GM23338 (cell line): ENCODE measurements around the gene SYCN. TPM values are rescaled to one million over a fixed set of nuclear protein-coding genes. Genes with fewer than 3 reads are reported as not detected.

Experiments
- ATAC-seq: fragments of 200-7000 bp; cut with Tn5 transposase; 3 replicates; pipeline ENCODE4 v1.9.1; 2020
- DNase-seq: peaks from one replicate; pipeline ENCODE4 v3.0.0-alpha.2; 2015; ENCODE audit warnings: low spot score
- H2AFZ ChIP-seq: fragments of 200-600 bp; sonication (generic); 2 replicates; pipeline ENCODE4 v1.8.0; 2016; ENCODE audit warnings: antibody characterized with exemption, mild to moderate bottlenecking, moderate library complexity
- H3F3A ChIP-seq: fragments of 200-600 bp; sonication (generic); replicated peaks from 2 replicates; pipeline ENCODE4 v1.8.0; 2017; ENCODE audit warnings: antibody characterized with exemption, mixed run types, low read depth
- H3K27ac ChIP-seq: fragments of 200-600 bp; sonication (generic); 2 replicates; pipeline ENCODE4 v1.6.1; 2016; ENCODE audit warnings: low read depth
- H3K27me3 ChIP-seq: fragments of 200-600 bp; sonication (generic); 2 replicates; pipeline ENCODE4 v1.8.0; 2016; ENCODE audit warnings: mild to moderate bottlenecking, mixed run types, moderate library complexity; ENCODE audit not compliant: insufficient read depth
- H3K36me3 ChIP-seq: fragments of 200-600 bp; sonication (generic); 2 replicates; pipeline ENCODE4 v1.8.0; 2016; ENCODE audit warnings: mild to moderate bottlenecking; ENCODE audit not compliant: insufficient read depth
- H3K4me1 ChIP-seq: fragments of 200-600 bp; sonication (generic); 2 replicates; pipeline ENCODE4 v1.8.0; 2016; ENCODE audit warnings: mild to moderate bottlenecking, moderate library complexity; ENCODE audit not compliant: insufficient read depth
- H3K4me2 ChIP-seq: fragments of 200-600 bp; sonication (generic); 2 replicates; pipeline ENCODE4 v1.7.1; 2017; ENCODE audit warnings: mixed run types
- H3K4me3 ChIP-seq: fragments of 200-600 bp; sonication (generic); 2 replicates; pipeline ENCODE4 v1.6.1; 2016; ENCODE audit warnings: mixed run types
- H3K79me2 ChIP-seq: fragments of 200-600 bp; sonication (generic); replicated peaks from 2 replicates; pipeline ENCODE4 v1.8.0; 2017; ENCODE audit warnings: mild to moderate bottlenecking; ENCODE audit not compliant: insufficient read depth
- H3K9me2 ChIP-seq: fragments of 200-600 bp; sonication (generic); 2 replicates; pipeline ENCODE4 v1.8.0; 2017; ENCODE audit not compliant: insufficient read depth
- H4K20me1 ChIP-seq: fragments of 200-600 bp; sonication (generic); replicated peaks from 2 replicates; pipeline ENCODE4 v1.8.0; 2017; ENCODE audit warnings: mild to moderate bottlenecking; ENCODE audit not compliant: insufficient read depth
- H3K27ac Mint-ChIP-seq: 2 replicates; pipeline ENCODE4 v1.8.0; 2020; ENCODE audit warnings: inconsistent platforms, mild to moderate bottlenecking, moderate library complexity, mixed read lengths
- H3K27me3 Mint-ChIP-seq: 3 replicates; pipeline ENCODE4 v1.8.0; 2022; ENCODE audit warnings: low read depth, mild to moderate bottlenecking, moderate library complexity, mixed read lengths, inconsistent platforms; ENCODE audit not compliant: insufficient read depth, poor library complexity
- H3K36me3 Mint-ChIP-seq: 3 replicates; pipeline ENCODE4 v1.8.0; 2021; ENCODE audit warnings: low read depth, mild to moderate bottlenecking, inconsistent platforms, moderate library complexity, mixed read lengths
- H3K4me1 Mint-ChIP-seq: 3 replicates; pipeline ENCODE4 v1.8.0; 2020; ENCODE audit warnings: mild to moderate bottlenecking, inconsistent platforms, mixed read lengths
- H3K4me3 Mint-ChIP-seq: 3 replicates; pipeline ENCODE4 v1.8.0; 2021; ENCODE audit warnings: moderate library complexity, mild to moderate bottlenecking, inconsistent platforms, mixed read lengths
- H3K9me3 Mint-ChIP-seq: 3 replicates; pipeline ENCODE4 v1.8.0; 2020; ENCODE audit warnings: moderate library complexity, mild to moderate bottlenecking, inconsistent platforms, mixed read lengths
- EZH2 ChIP-seq: fragments of 200-600 bp; sonication (generic); IDR thresholded peaks from one replicate; pipeline ENCODE4 v1.8.0; 2017; ENCODE audit warnings: antibody characterized with exemption, mild to moderate bottlenecking, low read depth; ENCODE audit not compliant: unreplicated experiment
- EZH2phosphoT487 ChIP-seq: fragments of 200-600 bp; sonication (generic); IDR thresholded peaks from one replicate; pipeline ENCODE4 v1.8.1; 2018; ENCODE audit warnings: antibody characterized with exemption; ENCODE audit not compliant: unreplicated experiment
- NANOG ChIP-seq: IDR thresholded peaks from 2 replicates; pipeline ENCODE4 v1.6.1; 2016; ENCODE audit warnings: antibody characterized with exemption, borderline replicate concordance
- ZNF114 ChIP-seq: fragments of 250-450 bp; sonication (Bioruptor Pico); IDR thresholded peaks from 2 replicates; pipeline ENCODE4 v1.5.0; 2020; ENCODE audit warnings: mild to moderate bottlenecking, moderate library complexity
- ZNF331 ChIP-seq: fragments of 250-450 bp; sonication (Bioruptor Pico); IDR thresholded peaks from 2 replicates; pipeline ENCODE4 v1.5.0; 2020; ENCODE audit warnings: low read depth, mild to moderate bottlenecking, moderate library complexity
- polyA plus RNA-seq: library from polyadenylated mRNA; unstranded; fragments of >200 nt; fragmentation: Nextera tagmentation; extraction: Ambion mirVana; gene quantifications from 2 replicates; pipeline ENCODE4 v1.2.1, GENCODE V29; 2016
- total RNA-seq: library from RNA; depleted of rRNA; stranded (reverse); fragments of >200 nt; shearing (Covaris generic); gene quantifications from 2 replicates; pipeline ENCODE4 v1.2.3, GENCODE V29; 2014
- TF ChIP-seq, protein P1 (sequence below): IDR thresholded peaks from one replicate; pipeline ENCODE4 v1.6.1; 2018; ENCODE audit warnings: antibody characterized with exemption; ENCODE audit not compliant: unreplicated experiment
- TF ChIP-seq, protein P2 (sequence below): IDR thresholded peaks from 2 replicates; pipeline ENCODE4 v1.6.1; 2016; ENCODE audit warnings: antibody characterized with exemption
- TF ChIP-seq, protein P3 (sequence below): fragments of 250-450 bp; sonication (Bioruptor Pico); IDR thresholded peaks from 2 replicates; pipeline ENCODE4 v1.5.0; 2020; ENCODE audit warnings: mild to moderate bottlenecking, moderate library complexity

Gene SYCN
- total and polyA plus RNA-seq, 2 experiments from 2014 or later = not detected

DNA sequence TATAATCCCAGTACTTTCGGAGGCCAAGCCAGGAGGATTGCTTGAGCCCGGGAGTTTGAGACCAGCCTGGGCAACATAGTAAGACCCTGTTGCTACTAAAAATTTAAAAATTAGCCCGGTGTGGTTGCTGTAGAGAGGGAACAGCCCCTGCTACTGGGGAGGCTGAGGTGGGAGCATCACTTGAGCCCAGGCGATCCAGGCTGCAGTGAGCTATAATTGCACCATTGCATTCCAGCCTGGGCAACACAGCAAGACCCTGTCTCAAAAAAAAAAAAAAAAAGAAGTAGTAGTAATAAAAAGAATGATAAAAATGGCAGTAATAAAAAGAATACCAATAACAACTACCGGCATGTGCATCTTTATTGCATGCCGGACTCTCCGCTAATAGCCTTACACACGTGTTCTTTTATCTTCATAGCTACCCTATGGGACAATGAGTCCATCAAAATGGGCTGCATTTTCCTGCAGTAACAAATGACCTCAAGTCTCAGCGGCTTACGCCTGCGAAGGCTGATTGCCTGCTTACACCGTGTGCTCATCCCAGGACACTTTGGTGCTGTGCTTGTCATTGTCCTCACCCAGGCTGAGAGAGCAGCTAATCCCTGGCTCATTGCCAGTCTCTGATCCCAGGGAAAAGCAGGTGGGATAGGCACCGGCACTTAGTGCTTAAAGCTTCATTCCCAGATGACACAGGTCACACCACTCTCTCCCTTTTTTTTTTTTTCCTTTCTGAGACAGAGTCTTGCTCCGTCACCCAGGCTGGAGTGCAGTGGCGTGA lies 14.4 kb upstream of the SYCN start:
- Mint-ChIP-seq H3K4me3 (no peak overlapping the region), H3K36me3 (no peaks in the 10 kb centered on the region), H3K9me3 (peaks cover 12% of the 10 kb centered on the region), H3K27me3 (peaks cover 5% of the 10 kb centered on the region), H3K27ac (no peak overlapping the region), H3K4me1 (no peaks in the 10 kb centered on the region)
- no peak for TF ChIP-seq EZH2phosphoT487
- TF ChIP-seq, protein P1, sequence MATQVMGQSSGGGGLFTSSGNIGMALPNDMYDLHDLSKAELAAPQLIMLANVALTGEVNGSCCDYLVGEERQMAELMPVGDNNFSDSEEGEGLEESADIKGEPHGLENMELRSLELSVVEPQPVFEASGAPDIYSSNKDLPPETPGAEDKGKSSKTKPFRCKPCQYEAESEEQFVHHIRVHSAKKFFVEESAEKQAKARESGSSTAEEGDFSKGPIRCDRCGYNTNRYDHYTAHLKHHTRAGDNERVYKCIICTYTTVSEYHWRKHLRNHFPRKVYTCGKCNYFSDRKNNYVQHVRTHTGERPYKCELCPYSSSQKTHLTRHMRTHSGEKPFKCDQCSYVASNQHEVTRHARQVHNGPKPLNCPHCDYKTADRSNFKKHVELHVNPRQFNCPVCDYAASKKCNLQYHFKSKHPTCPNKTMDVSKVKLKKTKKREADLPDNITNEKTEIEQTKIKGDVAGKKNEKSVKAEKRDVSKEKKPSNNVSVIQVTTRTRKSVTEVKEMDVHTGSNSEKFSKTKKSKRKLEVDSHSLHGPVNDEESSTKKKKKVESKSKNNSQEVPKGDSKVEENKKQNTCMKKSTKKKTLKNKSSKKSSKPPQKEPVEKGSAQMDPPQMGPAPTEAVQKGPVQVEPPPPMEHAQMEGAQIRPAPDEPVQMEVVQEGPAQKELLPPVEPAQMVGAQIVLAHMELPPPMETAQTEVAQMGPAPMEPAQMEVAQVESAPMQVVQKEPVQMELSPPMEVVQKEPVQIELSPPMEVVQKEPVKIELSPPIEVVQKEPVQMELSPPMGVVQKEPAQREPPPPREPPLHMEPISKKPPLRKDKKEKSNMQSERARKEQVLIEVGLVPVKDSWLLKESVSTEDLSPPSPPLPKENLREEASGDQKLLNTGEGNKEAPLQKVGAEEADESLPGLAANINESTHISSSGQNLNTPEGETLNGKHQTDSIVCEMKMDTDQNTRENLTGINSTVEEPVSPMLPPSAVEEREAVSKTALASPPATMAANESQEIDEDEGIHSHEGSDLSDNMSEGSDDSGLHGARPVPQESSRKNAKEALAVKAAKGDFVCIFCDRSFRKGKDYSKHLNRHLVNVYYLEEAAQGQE = no peak
- no peak for TF ChIP-seq ZNF331 (CRISPR knock-in tag)
- TF ChIP-seq, protein P2, sequence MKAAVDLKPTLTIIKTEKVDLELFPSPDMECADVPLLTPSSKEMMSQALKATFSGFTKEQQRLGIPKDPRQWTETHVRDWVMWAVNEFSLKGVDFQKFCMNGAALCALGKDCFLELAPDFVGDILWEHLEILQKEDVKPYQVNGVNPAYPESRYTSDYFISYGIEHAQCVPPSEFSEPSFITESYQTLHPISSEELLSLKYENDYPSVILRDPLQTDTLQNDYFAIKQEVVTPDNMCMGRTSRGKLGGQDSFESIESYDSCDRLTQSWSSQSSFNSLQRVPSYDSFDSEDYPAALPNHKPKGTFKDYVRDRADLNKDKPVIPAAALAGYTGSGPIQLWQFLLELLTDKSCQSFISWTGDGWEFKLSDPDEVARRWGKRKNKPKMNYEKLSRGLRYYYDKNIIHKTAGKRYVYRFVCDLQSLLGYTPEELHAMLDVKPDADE = no peak
- TF ChIP-seq EZH2 = no peak
- no peak for TF ChIP-seq ZNF114 (CRISPR knock-in tag)
- Histone ChIP-seq H3K36me3 (no peaks in the 10 kb centered on the region), H3K27ac (no peak overlapping the region), H3K9me2 (no peaks in the 10 kb centered on the region), H3K4me3 (no peak overlapping the region), H3K27me3 (no peaks in the 10 kb centered on the region), H3K4me1 (no peaks in the 10 kb centered on the region), H4K20me1 (no peaks in the 10 kb centered on the region), H3F3A (no peaks in the 10 kb centered on the region), H3K79me2 (no peaks in the 10 kb centered on the region), H2AFZ (no peak overlapping the region), H3K4me2 (no peak overlapping the region)
- ATAC-seq (no peak), DNase-seq (no peak)

DNA sequence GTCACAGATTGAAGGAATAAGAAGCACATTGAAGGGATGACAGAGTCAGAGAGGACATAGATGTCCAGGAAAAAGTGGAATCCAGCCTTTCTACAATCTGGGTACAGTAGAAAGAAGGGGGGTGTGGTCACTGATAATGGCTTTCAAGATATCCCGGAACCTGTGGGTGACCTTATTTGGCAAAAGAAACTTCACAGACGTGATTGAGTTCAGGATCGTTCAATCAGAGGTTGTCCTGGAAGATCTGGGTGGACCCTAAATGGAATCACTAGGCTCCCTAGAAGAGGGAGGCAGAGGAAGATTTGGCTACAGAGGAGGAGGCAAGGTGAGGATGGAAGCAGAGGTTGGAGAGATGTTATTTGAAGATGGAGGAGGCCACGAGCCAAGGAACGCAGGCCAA lies 13.0 kb upstream of the SYCN start:
- peaks cover 12% of the 10 kb centered on the region for H3K9me3 Mint-ChIP-seq
- Histone ChIP-seq H4K20me1 (no peaks in the 10 kb centered on the region), H3K36me3 (no peaks in the 10 kb centered on the region), H3K9me2 (no peaks in the 10 kb centered on the region), H3F3A (no peaks in the 10 kb centered on the region), H3K4me3 (no peak overlapping the region), H3K79me2 (no peaks in the 10 kb centered on the region), H2AFZ (no peak overlapping the region), H3K4me1 (no peaks in the 10 kb centered on the region), H3K4me2 (no peak overlapping the region), H3K27ac (no peak overlapping the region), H3K27me3 (no peaks in the 10 kb centered on the region)
- DNase-seq (no peak), ATAC-seq (no peak)
- H3K4me3 Mint-ChIP-seq = no peak overlapping the region
- H3K36me3 Mint-ChIP-seq = no peaks in the 10 kb centered on the region
- H3K27me3 Mint-ChIP-seq = peaks cover 4% of the 10 kb centered on the region
- no peak overlapping the region for H3K27ac Mint-ChIP-seq
- H3K4me1 Mint-ChIP-seq = no peaks in the 10 kb centered on the region
- TF ChIP-seq NANOG = no peak
- no peak for TF ChIP-seq ZNF331 (CRISPR knock-in tag)
- TF ChIP-seq, protein P3, sequence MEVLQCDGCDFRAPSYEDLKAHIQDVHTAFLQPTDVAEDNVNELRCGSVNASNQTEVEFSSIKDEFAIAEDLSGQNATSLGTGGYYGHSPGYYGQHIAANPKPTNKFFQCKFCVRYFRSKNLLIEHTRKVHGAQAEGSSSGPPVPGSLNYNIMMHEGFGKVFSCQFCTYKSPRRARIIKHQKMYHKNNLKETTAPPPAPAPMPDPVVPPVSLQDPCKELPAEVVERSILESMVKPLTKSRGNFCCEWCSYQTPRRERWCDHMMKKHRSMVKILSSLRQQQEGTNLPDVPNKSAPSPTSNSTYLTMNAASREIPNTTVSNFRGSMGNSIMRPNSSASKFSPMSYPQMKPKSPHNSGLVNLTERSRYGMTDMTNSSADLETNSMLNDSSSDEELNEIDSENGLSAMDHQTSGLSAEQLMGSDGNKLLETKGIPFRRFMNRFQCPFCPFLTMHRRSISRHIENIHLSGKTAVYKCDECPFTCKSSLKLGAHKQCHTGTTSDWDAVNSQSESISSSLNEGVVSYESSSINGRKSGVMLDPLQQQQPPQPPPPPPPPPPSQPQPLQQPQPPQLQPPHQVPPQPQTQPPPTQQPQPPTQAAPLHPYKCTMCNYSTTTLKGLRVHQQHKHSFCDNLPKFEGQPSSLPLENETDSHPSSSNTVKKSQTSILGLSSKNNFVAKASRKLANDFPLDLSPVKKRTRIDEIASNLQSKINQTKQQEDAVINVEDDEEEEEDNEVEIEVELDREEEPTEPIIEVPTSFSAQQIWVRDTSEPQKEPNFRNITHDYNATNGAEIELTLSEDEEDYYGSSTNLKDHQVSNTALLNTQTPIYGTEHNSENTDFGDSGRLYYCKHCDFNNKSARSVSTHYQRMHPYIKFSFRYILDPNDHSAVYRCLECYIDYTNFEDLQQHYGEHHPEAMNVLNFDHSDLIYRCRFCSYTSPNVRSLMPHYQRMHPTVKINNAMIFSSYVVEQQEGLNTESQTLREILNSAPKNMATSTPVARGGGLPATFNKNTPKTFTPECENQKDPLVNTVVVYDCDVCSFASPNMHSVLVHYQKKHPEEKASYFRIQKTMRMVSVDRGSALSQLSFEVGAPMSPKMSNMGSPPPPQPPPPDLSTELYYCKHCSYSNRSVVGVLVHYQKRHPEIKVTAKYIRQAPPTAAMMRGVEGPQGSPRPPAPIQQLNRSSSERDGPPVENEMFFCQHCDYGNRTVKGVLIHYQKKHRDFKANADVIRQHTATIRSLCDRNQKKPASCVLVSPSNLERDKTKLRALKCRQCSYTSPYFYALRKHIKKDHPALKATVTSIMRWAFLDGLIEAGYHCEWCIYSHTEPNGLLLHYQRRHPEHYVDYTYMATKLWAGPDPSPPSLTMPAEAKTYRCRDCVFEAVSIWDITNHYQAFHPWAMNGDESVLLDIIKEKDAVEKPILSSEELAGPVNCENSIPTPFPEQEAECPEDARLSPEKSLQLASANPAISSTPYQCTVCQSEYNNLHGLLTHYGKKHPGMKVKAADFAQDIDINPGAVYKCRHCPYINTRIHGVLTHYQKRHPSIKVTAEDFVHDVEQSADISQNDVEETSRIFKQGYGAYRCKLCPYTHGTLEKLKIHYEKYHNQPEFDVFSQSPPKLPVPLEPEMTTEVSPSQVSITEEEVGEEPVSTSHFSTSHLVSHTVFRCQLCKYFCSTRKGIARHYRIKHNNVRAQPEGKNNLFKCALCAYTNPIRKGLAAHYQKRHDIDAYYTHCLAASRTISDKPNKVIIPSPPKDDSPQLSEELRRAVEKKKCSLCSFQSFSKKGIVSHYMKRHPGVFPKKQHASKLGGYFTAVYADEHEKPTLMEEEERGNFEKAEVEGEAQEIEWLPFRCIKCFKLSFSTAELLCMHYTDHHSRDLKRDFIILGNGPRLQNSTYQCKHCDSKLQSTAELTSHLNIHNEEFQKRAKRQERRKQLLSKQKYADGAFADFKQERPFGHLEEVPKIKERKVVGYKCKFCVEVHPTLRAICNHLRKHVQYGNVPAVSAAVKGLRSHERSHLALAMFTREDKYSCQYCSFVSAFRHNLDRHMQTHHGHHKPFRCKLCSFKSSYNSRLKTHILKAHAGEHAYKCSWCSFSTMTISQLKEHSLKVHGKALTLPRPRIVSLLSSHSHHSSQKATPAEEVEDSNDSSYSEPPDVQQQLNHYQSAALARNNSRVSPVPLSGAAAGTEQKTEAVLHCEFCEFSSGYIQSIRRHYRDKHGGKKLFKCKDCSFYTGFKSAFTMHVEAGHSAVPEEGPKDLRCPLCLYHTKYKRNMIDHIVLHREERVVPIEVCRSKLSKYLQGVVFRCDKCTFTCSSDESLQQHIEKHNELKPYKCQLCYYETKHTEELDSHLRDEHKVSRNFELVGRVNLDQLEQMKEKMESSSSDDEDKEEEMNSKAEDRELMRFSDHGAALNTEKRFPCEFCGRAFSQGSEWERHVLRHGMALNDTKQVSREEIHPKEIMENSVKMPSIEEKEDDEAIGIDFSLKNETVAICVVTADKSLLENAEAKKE = no peak
- no peak for TF ChIP-seq EZH2phosphoT487
